ENCODE data around the gene SLC8A2. TPM values are rescaled to one million over a fixed set of nuclear protein-coding genes. Genes with fewer than 3 reads are reported as not detected.
A peak's percentile ranks its signal among the peaks of the same experiment; 100 is the strongest.

Gene SLC8A2
- total and polyA plus RNA-seq, 11 donors: 0.08 to 0.67 (median 0.29) TPM; not detected in 4

DNA sequence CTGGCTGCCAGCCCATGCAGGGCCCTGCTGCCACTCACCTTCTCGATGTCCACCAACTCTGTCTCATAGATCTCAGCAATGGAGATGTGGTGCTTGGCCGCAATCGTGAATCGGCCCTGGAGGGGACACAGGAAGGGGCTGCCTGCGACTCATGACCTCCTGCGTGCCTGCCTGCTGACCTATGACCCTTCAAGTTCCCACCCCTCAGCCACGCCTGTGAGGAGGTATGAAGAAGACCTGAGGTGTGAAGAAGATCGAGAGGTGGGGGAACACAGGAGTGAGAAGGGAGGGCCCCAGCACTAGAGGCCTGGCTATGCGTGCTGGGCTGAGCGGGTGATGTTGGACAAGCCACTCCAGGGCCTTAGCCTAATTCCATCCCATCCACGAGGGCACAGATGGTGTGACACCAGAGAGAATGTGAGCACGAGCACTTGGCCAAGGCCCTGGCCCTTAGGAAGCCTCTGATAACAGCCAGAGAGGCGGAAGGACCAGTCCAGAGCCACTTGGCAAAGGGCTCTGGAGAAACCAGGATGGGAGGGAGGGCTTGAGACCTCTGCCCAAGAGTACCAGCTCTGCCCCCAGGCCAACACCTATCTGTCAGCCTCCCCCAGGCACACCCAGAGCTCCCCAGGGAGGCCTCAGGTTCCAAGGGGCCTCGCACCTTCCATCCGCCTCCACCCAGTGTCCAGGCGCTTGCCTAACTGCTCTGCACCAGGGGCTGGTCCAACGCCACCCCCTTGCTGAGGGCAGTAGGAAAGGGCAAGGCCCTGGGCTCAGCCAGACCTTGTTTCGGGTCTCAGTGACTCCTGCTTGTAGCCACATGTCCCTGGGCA lies 21.9 kb upstream of the SLC8A2 start:
- no peak overlapping the region for H3K4me3 ChIP-seq
- peak; percentile 58 to 84 (median 68) for ATAC-seq
- intact Hi-C loops (cut with DNase I): no loop called here
- no peaks in the 10 kb centered on the region for H3K27me3 ChIP-seq
- H3K9me3 ChIP-seq: no peaks in the 10 kb centered on the region
- H3K4me1 ChIP-seq: peaks cover 0 to 71% (median 21%) of the 10 kb centered on the region in 12 donors
- H3K27ac ChIP-seq: peak overlapping the region in 7 of 12 donors; percentile 39 to 77 (median 52)
- whole genome bisulfite sequencing, 4 donors: 65 to 71% (median 69%) methylated on average over 16 to 18 of the region's 18 CpGs
- H3K36me3 ChIP-seq: peaks cover 5 to 82% (median 66%) of the 10 kb centered on the region in 9 donors
- peak in 3 of 5 donors; percentile 50 to 79 (median 64) for DNase-seq
- TF ChIP-seq, protein P1, sequence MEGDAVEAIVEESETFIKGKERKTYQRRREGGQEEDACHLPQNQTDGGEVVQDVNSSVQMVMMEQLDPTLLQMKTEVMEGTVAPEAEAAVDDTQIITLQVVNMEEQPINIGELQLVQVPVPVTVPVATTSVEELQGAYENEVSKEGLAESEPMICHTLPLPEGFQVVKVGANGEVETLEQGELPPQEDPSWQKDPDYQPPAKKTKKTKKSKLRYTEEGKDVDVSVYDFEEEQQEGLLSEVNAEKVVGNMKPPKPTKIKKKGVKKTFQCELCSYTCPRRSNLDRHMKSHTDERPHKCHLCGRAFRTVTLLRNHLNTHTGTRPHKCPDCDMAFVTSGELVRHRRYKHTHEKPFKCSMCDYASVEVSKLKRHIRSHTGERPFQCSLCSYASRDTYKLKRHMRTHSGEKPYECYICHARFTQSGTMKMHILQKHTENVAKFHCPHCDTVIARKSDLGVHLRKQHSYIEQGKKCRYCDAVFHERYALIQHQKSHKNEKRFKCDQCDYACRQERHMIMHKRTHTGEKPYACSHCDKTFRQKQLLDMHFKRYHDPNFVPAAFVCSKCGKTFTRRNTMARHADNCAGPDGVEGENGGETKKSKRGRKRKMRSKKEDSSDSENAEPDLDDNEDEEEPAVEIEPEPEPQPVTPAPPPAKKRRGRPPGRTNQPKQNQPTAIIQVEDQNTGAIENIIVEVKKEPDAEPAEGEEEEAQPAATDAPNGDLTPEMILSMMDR (IDR thresholded peaks at IDR 0.05): no peak
- no peak for TF ChIP-seq POLR2A (IDR thresholded peaks at IDR 0.05)

GRCh38 chr19:47492571-47493377 lies 21.1 kb upstream of the SLC8A2 start:
- ATAC-seq (peak in 1 of 4 donors; percentile 3), DNase-seq (peak in 1 of 5 donors; percentile 40)
- WGBS, 4 donors: 69 to 76% (median 73%) methylated on average over 22 to 23 of the region's 23 CpGs

DNA sequence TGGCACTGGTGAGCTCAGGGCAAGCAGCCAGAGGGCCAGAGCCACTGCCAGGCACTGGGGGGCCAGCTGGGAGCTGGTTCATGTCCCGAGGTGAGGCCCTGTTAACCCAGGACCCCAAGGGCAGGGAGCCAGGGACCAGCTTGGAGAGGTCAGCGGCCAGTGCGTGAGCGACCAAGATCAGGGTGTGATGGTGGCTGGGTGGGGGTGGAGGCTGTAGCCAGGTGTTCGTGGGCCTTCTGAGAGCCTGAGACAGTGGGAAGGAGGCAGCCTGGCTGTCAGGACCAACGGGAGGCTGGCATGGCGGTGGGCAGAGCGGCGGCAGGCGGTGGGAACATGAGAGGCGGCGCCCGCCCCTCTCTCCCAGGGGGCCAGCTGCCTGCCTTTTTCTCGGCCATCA lies 20.4 kb upstream of the SLC8A2 start:
- Histone ChIP-seq H3K4me1 (peaks cover 0 to 57% (median 13%) of the 10 kb centered on the region in 12 donors), H3K36me3 (peaks cover 5 to 82% (median 60%) of the 10 kb centered on the region in 9 donors), H3K4me3 (no peak overlapping the region), H3K27me3 (no peaks in the 10 kb centered on the region), H3K27ac (peak overlapping the region in 1 of 12 donors; percentile 74), H3K9me3 (no peaks in the 10 kb centered on the region)
- WGBS, 4 donors: 86 to 93% (median 90%) methylated on average over 13 to 14 of the region's 14 CpGs
- no peak for ATAC-seq
- peak in 1 of 5 donors; percentile 60 for DNase-seq
- intact Hi-C loops (cut with DNase I): no loop called here
- TF ChIP-seq POLR2A (IDR thresholded peaks at IDR 0.05): no peak

More at GRCh38 chr19:47492571-47493377, 21.1 kb upstream of the SLC8A2 start:
- no peak overlapping the region for H3K4me3 ChIP-seq
- intact Hi-C loops (cut with DNase I): no loop called here
- H3K27me3 ChIP-seq: no peaks in the 10 kb centered on the region
- H3K36me3 ChIP-seq: peaks cover 5 to 82% (median 62%) of the 10 kb centered on the region in 9 donors
- peak overlapping the region in 6 of 12 donors; percentile 50 to 77 (median 62) for H3K27ac ChIP-seq
- H3K9me3 ChIP-seq: no peaks in the 10 kb centered on the region
- TF ChIP-seq, protein P1 (IDR thresholded peaks at IDR 0.05): no peak
- TF ChIP-seq POLR2A (IDR thresholded peaks at IDR 0.05): no peak
- H3K4me1 ChIP-seq: peaks cover 0 to 63% (median 15%) of the 10 kb centered on the region in 12 donors

GRCh38 chr19:47491358-47492136 lies 19.9 kb upstream of the SLC8A2 start:
- no peak overlapping the region for H3K4me3 ChIP-seq
- H3K27ac ChIP-seq: no peak overlapping the region
- peaks cover 0 to 52% (median 13%) of the 10 kb centered on the region in 12 donors for H3K4me1 ChIP-seq

More at GRCh38 chr19:47491358-47492136, 19.9 kb upstream of the SLC8A2 start:
- Histone ChIP-seq H3K27me3 (no peaks in the 10 kb centered on the region), H3K9me3 (no peaks in the 10 kb centered on the region), H3K36me3 (peaks cover 5 to 78% (median 57%) of the 10 kb centered on the region in 9 donors)
- WGBS, 4 donors: 77 to 85% (median 82%) methylated on average over 16 to 22 of the region's 22 CpGs
- intact Hi-C loops (cut with DNase I): no loop called here
- no peak for ATAC-seq
- DNase-seq: peak in 1 of 5 donors; percentile 67
- TF ChIP-seq, protein P1 (IDR thresholded peaks at IDR 0.05): no peak
- no peak for TF ChIP-seq POLR2A (IDR thresholded peaks at IDR 0.05)
